HG03457 (cell line): Measurements from ENCODE around the gene MBNL2.

Source experiments
- ATAC-seq: cut with Tn5 transposase; IDR thresholded peaks from one replicate; pipeline ENCODE4 v1.9.1; 2021; ENCODE audit warnings: moderate number of reproducible peaks; ENCODE audit not compliant: unreplicated experiment

Gene MBNL2

DNA sequence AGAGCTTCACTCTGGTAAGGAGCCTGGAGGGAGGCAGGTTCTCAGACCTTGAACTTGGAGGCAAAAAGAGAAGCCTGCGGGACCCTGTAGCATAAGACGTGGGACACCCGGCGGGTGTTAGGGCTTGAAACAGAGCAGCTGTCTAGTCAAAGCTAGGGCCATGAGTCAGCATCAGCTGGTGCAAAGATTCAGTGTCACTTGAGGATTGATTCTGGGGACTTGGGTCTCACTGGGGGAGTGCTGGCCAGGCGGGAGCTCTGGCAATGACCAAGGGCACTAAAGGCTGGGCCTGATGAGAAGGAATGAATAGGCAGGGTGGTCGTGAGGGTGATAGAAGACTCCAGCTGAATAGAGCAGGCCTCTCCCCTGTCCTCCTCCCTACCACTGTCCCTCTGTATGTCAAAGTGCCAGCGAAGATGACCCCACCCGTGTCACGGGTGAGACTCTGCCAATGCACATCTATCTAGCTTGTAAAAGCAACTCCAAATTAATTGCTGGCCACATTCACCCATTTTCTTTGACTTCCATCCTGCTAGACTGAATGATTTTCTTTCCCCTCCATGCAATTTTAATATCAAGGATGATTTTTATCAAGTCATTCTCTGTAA lies 97.1 kb downstream of the MBNL2 start:
- ATAC-seq, result no peak

DNA sequence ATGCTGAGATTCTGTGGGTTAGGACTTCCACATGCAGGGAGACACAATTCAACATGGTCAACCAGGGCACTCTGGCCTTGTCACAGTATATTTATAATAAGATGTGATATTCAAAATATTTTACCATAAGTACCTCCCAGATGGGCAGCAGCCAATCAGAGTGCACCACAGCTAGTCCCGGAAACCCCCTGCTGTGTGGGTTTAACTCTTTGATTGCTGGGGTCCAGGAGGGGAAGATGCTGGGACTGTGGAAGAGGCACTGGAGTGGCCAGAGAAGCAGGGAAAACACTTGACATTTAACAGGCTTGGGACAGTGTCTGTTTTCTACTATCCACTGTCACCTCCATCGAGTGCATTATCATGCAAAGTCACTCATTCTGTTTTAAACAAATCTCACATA lies 99.0 kb downstream of the MBNL2 start:
- ATAC-seq, result no peak

DNA sequence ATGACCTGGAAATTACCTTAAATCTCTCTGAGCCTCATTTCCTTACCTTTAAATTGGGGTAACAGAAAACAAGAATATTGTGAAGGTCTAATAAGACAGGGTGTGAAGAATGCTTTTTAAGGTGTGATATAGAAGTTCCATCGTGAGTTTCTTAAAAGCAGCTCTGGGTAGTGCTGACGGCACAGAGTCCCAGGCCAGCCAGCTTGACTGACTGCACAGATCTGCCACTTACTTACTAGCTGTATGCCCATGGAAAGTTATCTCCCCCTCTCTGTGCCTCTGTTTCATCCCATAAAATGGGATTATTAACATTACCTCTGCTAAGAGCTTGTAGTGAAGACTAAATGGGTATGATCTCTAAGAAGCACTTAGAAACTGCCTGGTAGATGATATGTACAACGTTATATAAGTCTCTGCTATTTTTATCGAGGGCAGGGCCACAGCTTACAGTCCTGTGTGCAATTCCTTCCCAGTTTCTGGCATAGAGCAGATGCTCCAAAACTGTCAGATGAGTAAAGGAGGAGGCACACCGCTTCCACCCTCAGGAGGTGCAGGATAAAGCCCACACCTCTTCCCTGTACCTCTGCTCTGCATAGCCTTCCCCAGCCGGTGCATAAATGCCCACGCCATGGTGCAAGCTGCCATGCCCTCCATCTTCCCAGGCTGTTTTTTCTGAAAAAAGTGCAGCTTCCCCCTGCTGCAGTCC lies 99.6 kb downstream of the MBNL2 start:
- ATAC-seq, result no peak

DNA sequence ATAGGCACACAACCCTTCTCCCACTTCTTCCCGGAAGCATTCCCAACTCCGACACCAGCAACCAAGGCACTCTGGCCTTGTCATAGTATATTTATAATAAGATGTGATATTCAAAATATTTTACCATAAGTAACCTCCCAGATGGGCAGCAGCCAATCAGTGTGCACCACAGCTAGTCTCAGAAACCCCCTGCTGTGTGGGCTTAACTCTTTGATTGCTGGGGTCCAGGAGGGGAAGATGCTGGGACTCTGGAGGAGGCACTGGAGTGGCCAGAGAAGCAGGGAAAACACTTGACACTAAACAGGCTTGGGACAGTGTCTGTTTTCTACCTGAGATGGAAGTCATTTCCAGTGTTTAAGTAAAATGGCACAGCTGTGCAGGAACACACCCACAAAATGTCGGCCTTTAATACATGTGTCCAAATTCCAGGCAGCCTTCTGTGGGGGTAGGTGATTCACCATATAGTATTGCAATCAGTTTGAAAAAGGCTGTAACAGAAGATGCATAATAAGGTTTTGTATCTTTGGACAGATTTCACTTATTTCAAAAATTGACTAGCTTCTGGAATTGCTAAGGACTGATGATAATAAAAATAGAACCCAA lies 100.7 kb downstream of the MBNL2 start:
- no peak for ATAC-seq

DNA sequence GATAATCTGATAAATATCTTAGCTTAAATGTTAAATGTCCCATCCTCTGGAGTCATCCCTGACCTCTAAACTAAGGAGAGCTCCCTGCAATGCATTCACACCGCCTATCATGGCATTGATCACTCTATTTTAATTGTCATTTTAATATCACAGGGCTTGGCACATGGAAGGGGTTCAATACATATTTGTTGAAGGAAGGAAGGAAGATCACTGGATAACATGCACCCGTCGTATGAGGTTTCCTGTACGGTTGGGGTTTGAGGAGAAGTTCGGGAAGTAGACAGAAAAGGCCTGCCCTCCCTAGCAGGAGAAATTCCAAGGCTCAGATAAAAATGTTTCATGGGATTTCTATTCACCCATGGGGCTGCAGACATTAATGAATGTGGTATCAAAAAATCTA lies 102.0 kb downstream of the MBNL2 start:
- no peak for ATAC-seq

DNA sequence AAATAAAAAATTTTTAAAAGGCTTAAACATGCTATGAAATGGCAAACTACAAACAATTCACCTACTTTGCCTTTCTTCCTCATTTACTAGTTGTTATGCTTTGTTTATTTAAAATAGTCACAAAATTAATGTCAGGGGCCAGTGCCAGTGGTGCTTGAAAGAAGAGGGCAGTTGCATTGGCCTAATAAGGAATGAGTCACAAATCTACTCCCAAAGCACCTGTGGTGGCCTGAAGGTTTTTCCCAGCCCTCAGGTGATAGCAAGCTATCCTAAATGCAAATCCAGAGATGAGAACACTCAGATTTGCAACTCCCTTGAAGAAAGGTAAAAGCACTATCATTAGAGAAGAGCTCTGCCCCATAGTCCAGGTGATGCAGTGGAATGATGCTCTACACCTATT lies 103.6 kb downstream of the MBNL2 start:
- ATAC-seq, result no peak

DNA sequence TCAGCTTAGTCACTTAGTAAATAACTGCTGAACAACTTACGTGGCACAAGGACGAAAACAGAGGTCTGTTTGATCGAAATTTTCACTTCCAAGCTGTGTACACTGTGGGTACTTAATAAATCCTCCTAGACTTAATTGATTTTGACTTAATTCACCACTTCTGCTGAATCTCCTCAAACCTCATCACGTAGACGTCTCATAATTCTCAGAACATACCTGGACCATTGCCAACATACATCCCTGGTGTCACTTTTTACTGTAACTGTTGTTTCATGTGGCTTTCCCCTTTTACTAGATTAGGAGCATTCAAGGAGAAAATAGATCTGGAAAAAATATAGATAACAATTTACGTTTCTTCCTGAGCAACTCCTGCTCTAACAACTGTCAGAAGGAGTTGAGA lies 105.0 kb downstream of the MBNL2 start:
- no peak for ATAC-seq

DNA sequence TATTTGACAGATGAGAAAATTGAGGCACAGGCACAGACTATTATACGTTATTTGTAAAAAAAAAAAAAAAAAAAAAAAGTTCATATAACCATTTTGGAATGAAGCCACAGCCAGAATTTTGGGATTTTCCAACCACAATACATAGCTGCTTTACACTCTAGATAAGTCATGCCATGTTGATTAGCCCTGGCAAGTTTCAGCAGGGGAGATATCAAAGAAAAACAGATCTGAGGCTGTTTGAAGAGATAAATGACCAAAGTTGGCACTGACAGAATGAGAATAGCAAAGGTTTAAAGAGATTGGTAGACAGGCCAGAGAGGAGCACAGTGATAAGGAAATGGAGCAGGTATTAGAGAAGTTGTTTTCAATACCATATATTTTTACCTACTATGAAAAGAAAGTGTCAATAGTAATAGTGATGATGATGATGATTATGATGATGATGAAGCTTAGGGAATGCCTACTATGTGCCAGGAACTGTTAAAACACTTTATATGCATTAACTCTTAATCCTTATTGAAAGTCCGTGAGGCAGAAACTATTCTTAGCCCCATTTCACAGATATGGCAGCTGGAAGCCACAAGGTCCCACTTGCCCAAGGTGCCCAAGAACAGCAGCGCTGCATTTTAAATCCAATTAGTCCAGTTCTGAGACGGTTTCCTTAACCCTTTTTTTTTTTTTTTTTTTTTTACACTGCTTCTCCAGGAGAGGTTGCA lies 105.5 kb downstream of the MBNL2 start:
- ATAC-seq, result no peak

DNA sequence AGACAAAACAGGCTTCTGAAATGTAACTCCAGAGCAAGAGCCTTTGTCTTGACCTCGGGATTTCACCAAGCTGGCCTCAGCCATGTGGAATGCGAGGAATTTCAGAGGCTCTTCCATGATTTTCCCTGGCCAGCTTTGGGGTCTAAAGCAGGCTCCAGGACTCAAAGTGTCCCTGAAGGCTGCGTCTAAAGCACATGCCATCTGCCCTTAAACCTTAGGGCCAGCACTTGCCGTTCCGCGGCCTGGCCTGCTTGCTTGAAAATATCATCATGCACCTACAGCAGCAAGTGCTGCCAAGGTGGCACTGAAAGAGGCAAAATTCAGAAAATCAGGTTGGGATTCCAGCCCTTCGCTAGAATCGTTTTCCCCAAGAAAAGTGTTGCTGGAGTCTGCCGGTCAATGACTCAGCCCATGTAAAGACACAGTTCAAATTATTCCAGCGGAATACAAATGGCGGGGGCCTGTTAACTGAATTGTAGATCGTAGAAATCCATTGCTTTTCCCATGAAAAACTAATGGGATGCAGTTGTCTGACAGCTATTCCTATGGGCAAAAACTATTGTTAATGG lies 106.2 kb downstream of the MBNL2 start:
- no peak for ATAC-seq

DNA sequence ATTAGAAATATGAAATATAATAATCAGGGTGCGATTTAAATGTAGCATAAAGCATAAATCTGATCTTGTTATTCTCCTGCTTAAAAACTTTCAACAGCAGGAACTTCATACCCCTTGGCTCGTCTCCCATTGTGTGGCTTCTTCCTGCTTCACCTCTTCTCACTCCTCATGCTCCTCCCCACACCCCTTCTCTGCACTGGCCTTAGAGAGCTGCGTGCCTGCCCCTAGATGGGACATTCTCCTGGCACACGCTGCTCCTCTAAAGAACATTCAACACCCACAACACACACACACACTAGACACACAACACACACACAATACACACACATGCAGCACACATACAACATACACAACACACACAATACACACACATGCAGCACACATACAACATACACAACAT lies 107.2 kb downstream of the MBNL2 start:
- no peak for ATAC-seq

DNA sequence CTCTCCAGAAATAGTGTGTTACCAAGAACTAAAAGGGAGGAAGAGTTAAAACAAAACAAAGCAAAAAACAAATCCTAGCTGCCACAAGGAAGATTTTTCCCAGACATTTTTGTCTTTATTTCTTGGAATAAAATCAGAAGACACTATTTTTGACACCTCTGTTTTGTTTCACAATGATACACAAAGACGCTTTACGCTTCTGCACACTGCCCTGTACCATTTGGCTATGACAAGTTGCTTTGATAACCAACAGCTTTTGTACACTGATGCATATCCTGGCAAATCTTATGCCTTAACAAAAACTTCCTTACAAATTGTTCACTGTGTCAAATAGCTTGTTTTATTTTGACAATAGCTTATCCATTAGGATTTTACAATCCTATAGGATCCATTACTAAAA lies 108.3 kb downstream of the MBNL2 start:
- no peak for ATAC-seq

DNA sequence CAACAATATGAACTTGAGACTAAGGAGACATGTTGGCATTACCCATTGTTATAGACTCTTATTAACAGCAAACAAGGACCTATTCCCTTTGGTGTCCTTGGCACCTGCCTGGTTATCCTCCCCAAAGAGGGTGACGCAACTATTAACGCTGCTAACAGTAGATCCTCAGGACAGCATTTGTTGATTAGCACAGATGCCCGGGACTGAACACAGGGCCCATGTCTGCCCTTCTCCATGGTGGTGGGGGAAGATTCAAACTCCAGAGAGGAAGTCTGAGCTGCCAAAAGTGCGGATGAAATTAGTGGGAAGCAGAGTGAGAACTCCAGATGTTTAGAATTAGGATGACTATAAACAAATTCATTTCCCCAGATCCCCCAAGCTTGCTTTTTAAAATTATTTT lies 110.6 kb downstream of the MBNL2 start:
- no peak for ATAC-seq

DNA sequence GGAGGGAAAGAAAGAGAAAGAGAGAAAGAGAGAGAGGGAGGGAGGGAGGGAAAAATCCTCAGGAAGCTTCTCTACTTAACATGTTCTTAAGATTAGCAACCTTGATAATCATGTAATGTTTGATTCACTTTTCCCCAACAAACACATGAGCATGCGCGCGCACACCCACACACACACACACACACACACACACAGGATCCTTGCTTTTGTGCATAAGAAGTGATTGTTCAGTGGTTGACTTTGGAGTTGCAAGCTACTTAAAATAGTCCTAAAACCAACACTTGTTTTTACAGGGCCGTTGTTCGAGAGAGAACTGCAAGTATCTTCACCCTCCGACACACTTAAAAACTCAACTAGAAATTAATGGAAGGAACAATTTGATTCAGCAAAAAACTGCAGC lies 111.8 kb downstream of the MBNL2 start:
- no peak for ATAC-seq

DNA sequence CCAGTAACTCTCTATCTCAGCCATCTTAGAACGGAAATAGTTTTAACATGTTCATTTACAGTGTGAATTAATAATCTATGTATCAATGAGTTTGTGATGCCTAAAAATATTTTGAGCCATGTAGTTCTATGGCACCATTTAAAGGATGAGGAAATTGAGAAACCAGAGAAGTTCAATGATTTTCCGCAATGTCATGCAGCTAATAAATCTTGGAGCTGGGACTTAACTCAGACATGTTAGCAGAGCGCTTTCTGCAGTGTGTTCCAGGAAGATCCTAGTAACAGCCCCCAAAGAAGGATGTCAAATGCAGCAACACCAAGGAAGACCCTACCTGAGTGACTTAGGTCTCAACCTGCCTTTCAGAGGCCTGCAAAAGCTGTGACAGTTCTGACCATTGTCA lies 112.6 kb downstream of the MBNL2 start:
- ATAC-seq, result no peak

DNA sequence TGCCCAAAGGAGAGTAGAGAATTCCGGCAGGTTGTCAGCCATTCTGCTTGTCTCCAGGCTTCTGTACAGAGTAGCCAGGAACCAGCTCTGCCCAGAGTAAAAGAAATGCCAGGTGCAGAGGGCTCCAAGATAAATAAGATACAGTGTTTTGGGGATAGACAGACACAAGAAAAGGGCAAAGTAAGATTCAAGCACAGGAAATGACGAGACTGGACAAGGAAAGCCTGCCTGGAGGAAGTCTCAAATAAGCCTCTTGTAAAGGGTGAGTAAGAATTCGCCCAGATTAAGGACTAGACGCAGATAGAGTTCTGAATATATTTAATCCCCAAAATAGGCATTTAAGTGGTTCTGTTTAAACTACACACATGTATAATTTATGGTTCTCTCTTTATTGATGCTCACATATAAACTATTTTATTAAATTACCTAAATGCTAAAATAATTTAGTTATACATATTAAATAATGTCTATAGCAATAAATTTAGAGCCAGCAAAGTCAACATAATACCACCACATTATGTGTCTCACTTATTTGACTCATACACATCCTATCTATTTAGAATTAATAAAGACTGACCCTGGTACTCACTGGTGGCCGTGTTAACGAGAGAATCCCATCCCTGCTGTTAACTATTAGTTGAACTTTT lies 113.5 kb downstream of the MBNL2 start:
- ATAC-seq, result no peak

DNA sequence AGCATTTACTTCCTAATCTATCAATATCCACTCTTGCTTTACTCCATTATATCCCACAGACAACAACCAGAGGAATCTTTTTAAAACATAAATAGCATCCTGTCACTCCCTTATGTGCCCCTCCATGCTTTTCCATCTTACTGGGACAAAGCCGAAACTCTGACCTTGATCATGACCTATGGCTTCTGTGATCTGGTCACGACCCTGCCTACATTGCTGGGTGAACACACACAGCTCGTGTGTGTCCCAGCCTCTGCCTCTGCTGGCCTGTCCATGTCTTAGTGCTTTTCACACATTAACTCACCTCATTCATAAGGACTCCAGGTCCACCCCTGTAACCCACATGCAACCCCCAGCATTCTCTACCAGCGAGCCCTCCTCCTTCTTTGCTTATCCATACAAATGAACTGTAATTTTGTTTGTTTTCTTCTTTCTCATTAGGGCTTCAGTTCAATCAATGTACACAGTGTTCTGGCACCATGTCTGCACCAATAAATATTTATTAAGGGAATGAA lies 115.9 kb downstream of the MBNL2 start:
- no peak for ATAC-seq

DNA sequence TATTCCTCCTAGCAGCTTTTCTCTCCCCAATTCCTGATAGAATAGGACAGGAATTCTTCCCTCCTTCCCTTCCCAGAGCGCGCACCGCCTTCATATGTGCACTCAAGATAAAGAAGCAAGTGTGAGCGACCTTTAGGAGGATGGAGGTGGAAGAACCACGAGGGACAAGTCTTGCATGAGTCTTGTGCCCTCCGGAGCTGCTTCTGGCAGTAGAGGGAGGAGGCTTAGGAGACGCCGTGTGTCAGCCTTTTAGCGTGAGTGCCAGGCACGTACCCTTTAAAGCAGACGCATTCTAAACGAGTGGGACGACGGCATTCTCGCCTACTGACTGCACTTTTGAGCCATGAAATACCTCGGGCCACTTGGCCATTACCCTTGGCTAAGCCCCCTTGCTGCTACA lies 116.4 kb downstream of the MBNL2 start:
- no peak for ATAC-seq

DNA sequence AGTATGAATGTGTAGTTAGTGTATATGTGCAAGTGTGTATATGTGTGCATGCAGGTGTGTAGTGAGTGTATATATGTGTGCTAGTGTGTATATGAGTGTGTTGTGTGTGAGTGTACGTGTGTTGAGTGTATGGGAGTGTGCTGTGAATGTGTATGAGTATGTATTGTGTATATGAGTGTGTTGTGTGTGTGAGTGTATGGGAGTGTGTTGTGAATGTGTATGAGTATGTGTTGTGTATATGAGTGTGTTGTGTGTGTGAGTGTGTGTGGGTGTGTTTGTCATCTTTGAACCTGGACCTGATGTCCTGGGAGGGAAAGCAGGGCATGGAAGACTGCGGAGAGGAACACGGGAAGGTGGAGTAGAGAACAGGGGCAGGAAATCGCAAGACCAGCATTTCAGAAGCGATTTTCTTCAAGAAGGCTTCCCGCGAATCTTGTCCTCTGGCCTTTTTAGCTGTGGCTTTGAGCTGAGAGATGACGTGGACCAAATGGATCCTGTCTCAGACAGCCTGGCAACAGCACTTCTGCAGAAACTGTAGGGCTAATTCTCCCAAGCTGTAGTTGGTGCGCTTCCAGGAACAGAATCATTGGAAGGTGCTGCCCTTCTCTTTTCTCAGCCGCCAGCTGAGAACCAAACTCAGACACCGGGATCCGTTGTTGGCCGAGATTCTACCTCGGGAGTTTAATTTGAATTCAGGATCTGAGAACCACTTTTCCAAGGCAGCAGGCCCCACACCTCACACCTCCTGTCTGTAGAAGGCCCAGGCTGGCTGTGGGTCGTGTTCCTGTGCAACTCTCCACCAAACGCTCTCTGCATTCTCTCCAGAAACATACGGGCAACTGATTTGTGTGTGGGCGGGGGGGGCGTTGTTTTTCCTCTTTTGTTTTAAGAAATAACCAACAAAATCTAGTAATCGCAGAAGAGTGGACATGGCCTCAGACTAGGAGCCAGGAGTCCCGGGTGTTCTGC lies 117.2 kb downstream of the MBNL2 start:
- no peak for ATAC-seq

DNA sequence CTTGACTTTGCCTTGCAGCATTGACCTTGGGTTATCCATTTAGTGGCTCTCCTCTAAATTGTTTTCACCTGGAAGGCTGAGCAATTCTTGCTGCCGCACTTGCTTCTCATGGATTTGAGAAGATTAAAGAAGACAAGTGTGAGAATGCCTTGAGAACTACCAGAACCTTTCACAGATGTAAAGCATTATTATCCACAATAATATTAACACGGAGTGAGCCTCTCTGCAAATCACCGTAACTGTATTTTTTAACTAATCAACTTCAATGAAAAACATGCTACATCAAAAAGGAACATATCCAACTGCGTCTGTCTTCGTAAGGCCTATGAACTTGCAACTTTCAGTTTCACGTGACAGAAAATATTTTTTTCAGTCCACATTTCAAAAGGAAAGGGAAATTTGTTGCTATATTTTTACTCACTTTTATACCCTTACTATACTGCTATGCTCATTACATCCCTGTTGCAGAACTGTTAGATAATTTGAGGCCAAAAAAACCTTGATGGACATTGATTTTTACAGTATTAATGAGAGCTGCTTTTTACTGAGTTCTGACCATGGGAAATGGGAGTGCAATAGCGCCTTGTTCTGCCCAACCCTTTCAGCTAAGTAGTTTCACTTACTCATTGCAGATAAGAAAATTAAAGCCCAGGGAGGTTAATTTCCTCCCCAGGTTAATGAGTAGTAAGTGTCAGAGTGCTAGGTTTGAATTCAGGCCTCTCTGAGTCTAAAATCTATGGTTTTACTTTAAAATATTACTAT lies 118.0 kb downstream of the MBNL2 start:
- peak; percentile 58 for ATAC-seq
